ENCODE results near the gene ATG7.

ATG7 gene

DNA sequence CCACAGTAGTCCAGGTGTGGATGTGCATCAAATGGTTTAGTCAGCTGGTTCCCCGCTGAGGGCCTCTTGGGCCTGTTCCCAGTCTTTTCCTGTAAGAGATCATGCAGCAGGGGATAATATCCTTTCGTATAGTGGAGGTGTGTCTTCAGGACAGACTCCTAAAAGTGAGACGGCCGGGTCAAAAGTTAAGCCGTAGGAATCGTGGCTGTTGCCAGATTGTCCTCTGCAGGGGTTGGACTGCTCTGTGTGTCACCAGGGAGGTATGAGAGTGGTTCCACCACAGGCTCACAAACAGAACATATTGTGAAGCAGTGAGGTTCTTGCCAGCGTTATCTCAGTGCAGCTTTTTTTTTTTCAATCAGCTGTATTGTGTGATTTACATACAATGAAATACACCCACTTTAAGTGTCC, 276.5 kb downstream of the ATG7 start:
- no peak for DNase-seq (ENCODE audit: extremely low read depth in 1 of 2, low read depth in 1 of 2)

DNA sequence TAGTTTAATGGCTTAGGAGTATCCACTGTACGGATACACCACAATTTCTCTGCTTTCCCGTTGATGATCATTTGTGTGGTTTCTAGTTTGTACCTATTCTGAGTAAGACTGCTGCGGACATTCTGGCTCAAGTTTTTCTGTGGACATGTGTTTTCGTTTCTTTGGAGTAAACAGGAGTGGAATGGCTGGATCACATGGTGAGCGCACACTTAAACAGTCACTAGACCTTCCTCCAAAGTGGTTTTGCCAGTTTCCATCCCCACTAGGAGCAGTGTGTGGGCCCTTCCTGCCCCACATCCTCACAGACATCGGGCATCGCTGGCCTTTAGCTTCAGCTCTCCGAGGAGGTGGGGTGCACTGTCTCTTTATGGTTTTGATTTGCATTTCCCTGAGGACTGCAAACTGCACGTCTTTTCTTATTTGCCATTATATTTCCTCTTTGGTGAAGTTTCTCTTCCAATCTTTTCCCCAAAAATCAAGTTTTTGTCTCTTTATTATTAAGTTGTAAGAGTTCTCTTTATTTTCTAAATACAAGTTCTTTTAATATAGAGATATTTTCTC, 277.5 kb downstream of the ATG7 start:
- DNase-seq (ENCODE audit: extremely low read depth in 1 of 2, low read depth in 1 of 2): no peak

GRCh38 chr3:11551036-11551435, 278.8 kb downstream of the ATG7 start:
- DNase-seq (ENCODE audit: extremely low read depth in 1 of 2, low read depth in 1 of 2): no peak

DNA sequence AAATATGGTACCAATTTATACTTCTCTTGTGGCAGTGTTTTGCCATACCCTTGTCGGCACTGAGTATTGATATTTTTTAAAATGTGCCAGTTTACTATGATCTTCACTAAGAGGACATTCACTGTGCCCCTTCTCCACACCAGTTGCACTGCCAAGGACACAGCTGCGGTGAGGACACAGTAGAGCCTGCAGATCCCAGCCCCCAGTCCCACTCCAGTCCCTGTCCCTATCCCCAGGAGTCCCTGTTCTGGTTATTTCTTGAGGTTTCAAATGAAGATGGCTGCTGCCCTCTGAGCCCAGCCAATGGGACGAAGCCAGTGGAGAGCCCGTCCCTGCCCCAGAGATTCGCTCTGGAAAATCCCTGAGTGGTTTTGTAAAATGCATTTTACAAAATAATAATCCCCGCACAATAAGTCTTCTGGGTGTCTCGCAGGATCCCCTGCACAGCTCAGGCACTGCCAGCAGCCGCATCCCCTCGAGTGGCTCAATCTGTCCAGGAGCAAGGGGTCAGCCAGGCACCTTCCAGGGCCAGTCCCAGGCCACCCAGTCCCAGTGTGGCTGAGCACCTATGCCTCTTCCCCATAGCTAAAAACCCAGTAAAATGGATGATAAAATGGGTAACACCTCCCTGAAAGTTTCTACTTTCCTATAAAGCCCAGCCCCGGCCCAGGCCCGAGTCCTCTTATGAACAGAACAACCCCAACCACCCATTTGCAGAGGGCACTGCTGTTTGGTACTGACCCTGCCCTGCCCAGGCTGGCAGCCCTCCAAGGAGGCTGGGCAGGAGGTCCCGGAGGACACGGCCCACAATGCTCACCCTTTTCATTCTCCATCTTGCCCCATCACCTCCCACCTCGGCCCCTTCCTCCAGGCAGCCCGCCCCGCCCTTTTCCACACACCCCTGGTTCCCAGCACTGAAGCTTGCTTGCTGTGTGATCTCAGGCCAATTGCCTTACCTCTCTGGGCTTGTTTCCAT, 280.4 kb downstream of the ATG7 start:
- DNase-seq (ENCODE audit: extremely low read depth in 1 of 2, low read depth in 1 of 2): no peak

GRCh38 chr3:11553436-11554235, 281.4 kb downstream of the ATG7 start:
- DNase-seq (ENCODE audit: extremely low read depth in 1 of 2, low read depth in 1 of 2): no peak

DNA sequence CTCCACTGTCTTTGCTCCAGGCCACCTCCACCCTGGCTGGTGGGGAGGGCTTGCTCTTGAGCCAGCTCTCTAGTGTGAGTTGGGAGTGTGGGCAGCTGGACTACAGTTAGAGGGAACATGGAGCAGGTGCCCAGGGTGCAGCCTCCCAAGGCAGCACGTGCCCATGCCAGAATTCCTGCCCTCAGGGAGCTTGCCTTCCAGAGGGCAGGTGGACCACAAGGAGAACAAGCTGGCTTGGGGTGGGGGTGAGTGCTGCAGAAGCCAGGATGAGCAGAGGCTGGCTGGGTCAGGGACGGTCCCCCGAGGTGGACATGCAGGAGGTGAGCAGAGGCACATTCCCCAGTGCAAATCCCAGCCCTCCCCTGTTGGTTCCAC, 282.0 kb downstream of the ATG7 start:
- no peak for DNase-seq (ENCODE audit: extremely low read depth in 1 of 2, low read depth in 1 of 2)

DNA sequence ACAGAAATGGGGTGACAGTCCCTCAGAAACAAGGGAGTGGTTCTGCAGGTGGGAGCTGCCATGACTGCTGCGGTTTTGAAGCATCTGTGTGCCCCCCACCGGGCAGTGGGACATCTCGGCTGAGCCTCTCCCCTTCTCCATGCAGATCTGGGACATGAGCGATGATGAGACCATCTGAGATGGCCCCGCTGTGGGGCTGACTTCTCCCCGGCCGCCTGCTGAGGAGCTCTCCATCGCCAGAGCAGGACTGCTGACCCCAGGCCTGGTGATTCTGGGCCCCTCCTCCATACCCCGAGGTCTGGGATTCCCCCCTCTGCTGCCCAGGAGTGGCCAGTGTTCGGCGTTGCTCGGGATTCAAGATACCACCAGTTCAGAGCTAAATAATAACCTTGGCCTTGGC, 282.5 kb downstream of the ATG7 start:
- no peak for DNase-seq (ENCODE audit: extremely low read depth in 1 of 2, low read depth in 1 of 2)

GRCh38 chr3:11555211-11555782, 283.1 kb downstream of the ATG7 start:
- no peak for DNase-seq (ENCODE audit: extremely low read depth in 1 of 2, low read depth in 1 of 2)

DNA sequence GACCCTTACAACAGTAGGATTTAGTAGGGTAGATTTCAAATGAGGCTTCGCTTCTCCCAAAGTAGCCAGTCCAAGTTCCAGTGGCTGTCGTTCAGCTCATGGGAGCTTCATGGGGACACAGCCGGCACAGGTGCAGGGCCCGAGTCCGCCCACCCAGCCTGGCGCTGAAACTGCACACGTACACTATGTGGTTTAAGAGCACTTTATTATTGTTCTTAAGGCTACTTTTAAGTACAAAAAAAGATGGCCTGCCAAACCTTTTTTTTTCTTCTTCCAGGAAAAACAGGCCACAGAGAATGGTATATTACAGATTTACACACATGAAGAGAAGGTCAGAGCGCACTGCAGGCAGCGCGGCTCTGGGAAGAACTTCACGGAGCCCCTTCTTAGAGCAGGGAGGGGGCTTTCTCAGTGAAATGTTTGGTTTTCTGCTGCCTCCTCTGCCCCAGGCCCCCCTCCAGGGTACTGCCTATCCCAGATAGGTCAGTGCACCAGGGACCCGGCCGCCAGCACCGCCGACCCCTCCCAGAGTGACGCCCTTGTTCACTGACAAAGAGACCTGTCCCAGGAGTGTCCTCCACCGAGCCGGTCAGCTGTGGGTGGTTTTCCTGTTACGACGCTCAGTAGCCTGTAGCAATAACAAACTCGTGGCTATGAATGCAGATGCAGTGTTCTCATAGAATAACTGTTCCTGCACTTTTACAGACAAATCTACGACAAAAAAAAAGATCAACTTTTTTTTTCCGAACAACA, 283.9 kb downstream of the ATG7 start:
- DNase-seq (ENCODE audit: extremely low read depth in 1 of 2, low read depth in 1 of 2): no peak

- no peak for DNase-seq (ENCODE audit: extremely low read depth in 1 of 2, low read depth in 1 of 2)
Observed at GRCh38 chr3:11556851-11557644, 284.9 kb downstream of the ATG7 start.

- DNase-seq (ENCODE audit: extremely low read depth in 1 of 2, low read depth in 1 of 2): peak in 1 of 2 donors; percentile 7
Observed at GRCh38 chr3:11558002-11558401, 285.8 kb downstream of the ATG7 start.

DNA sequence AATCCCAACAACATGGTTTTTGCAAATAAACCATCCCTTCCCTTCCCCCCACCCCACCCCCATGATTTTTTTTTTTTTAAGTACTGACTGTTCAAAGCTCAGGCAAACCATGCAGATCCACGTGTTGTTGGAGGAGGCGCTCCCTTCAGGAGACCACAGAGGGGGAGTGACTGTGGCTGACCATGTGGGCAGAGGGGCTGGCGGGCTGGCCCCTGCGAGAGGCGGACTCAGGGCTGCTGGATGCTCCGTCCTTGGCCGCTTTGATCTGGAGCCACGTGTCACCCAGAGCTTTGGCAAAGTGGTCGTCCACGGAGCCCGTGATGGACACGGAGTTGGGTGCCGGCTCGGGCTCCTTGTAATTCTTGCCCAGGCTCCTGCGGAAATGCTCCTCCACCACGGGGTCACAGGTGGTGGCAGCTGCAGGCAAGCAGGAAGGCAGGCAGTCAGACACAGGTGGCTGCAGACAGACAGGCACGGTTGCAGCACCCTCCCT, 286.3 kb downstream of the ATG7 start:
- DNase-seq (ENCODE audit: extremely low read depth in 1 of 2, low read depth in 1 of 2): no peak

DNA sequence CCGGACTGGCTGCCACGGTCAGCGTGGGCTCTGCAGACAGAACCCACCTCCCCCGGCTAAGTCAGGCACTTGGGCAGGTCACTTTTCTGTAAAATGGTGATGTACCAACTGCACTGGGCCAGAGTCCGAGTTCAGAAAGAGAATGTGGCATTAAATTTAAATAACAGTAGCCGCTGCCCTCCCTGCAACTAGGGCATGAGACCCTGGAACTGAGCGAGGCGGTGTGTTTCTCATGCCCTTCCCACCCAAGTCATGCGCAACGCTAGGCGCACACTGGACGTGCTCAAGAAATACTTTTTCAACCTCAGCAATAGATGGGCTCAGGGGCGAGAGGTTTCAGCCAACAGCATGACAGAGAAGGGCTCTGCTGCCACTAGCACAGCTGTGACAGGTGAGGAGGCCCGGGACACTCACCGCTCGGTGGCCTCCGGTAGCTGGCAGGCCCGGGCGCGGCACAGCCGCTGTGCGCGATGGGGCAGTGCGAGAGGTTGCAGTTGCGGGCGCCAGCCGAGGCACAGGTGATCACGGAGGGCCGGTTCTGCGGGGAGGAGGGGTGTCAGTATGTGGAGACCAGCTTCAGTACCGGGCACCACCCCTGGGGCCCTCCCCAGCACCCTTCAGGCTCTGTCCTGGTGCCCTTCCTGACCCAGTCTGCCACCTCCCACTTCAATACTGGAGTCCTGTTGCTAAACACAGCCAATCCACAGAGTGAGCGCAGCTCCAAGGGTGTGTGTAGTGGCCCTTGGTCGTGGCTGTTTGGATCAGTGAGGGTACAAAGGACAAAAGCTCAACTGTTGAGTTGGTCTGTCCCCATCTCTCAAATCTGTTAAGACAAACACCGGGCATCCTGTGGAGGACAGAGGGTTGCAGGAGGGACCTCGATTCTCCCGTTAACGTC, 287.0 kb downstream of the ATG7 start:
- no peak for DNase-seq (ENCODE audit: extremely low read depth in 1 of 2, low read depth in 1 of 2)

DNA sequence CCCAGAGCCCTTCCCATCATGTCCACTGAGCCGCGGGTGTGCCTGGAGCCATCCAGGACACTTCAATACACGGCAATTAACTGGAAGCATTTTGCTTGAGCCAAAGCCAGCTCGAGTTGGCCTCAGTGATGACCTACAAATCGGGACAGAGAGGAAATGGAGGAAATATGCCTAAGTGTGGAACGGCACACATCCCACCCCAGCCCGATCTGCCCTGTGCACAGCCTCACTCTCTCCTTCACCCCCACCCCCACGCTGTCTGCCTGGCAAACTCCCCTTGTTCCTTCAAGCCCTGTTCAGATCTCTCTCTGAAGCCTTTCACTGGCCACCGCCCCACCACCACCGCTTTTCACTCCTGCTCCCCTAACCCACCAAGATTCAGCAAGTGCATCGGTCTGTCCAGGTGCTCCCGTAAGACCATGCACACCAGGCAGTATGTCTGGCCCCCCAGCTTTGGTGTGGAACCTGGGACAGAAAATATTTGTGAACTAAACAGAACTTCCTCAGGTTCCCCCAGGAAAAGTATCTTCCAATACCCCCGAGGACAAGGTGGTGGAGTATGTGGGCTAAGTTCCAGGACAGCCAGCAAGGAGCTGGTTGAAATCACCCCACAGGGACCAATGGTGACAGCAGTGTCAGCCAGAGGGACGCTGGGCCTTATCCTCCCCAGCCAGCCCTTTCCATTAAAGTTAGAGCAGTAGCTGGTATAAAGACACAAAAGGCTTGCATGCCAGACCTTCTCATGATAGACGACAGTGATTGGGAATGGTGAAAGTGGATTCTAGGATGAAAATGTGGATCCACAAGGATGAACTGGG, 287.8 kb downstream of the ATG7 start:
- DNase-seq (ENCODE audit: extremely low read depth in 1 of 2, low read depth in 1 of 2): no peak

DNA sequence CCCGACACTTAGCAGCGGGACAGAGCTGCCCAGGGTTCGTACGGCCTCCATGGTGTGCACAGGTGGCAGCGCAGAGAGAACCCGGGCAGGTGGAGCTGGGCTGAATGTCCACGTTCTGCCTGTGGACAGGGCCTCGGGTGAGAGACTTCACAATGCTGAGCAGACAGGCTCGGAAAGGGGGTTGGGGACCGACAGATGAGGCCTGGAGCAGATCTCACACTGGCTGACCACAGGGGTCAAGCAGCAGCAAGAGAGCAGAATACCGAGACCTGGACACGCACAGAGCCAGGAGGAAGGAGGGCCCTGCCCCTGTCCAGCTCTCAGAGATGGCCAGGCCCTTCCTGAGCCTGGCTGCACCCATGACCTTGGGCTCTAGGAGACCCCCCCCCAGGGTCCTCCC, 288.5 kb downstream of the ATG7 start:
- no peak for DNase-seq (ENCODE audit: extremely low read depth in 1 of 2, low read depth in 1 of 2)

- no peak for DNase-seq (ENCODE audit: extremely low read depth in 1 of 2, low read depth in 1 of 2)
Observed at GRCh38 chr3:11562277-11562881, 290.2 kb downstream of the ATG7 start.

DNA sequence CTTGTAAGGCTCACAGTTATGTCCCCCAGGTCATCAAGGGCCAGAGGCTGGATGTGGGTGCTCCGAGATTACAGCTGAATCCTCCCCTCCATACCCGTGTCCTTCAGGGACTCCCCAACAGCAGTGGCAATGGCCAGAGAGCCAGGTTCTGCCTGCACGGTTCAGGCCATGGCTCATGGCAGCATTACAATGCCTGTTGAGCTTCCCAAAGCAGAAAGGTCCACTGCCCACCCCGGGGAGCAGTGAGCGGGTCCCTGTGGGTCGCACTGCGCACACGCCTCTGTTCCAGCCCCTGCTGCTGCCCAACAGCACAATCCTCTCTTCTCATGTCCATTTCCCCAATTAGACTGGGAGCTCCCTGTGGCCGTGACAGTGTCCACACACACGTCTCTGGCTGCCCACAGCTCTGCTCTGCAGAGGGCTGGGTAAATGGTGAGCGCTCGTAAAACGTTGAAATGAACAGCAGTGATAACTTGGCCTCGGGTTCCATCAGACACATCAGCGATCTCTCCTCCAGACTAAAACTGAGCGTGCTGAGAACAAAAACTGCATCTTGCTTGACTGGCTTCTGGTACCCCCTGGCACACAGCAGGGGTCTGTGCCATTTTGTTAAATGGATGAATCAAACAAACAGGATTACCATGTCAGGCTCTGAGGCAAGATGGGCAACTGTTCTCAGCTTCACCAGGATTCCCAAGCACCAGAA, 291.1 kb downstream of the ATG7 start:
- DNase-seq (ENCODE audit: extremely low read depth in 1 of 2, low read depth in 1 of 2): no peak
